22Rv1 (cell line): Measurements from ENCODE around the gene POLD3.

Source experiments
- ZFX ChIP-seq: fragments of 450-650 bp; IDR thresholded peaks from 2 replicates; pipeline ENCODE4 v1.6.1; 2017; ENCODE audit warnings: antibody characterized with exemption, borderline replicate concordance
- TF ChIP-seq, protein P1 (sequence below): fragments of 450-650 bp; IDR thresholded peaks from 2 replicates; pipeline ENCODE4 v1.5.1; 2017; ENCODE audit warnings: mild to moderate bottlenecking

DNA sequence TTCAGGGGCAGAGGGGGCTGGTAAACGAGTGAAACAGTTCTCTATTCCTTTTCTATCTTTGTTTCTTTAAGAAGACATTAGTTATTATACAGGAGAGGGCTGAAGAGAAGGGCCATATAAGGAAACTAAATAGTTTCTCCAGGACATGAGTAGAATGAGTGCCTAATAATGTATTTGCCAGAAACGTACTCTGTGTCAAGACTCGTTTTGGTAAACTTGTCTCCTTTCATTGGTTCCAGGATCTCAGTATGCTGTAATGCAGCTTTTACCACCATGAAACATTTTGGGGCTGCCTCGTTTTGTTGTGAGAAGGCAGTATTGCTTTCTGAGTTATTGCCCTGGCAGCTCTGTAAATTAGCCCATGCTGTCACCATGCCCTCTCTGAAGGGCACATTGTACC, 51.7 kb downstream of the POLD3 start:
- TF ChIP-seq, protein P1, sequence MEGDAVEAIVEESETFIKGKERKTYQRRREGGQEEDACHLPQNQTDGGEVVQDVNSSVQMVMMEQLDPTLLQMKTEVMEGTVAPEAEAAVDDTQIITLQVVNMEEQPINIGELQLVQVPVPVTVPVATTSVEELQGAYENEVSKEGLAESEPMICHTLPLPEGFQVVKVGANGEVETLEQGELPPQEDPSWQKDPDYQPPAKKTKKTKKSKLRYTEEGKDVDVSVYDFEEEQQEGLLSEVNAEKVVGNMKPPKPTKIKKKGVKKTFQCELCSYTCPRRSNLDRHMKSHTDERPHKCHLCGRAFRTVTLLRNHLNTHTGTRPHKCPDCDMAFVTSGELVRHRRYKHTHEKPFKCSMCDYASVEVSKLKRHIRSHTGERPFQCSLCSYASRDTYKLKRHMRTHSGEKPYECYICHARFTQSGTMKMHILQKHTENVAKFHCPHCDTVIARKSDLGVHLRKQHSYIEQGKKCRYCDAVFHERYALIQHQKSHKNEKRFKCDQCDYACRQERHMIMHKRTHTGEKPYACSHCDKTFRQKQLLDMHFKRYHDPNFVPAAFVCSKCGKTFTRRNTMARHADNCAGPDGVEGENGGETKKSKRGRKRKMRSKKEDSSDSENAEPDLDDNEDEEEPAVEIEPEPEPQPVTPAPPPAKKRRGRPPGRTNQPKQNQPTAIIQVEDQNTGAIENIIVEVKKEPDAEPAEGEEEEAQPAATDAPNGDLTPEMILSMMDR = no peak
- TF ChIP-seq ZFX = no peak
